IPS DF 4.7 (cell line): Measurements from ENCODE around the gene KIF5A.
"Not testable (repeated sequence)": the region's sequence is repeated elsewhere in the genome, so short reads cannot be mapped to it uniquely, and the experiment has no call there.

Experiments
- DNase-seq: peaks from one replicate; pipeline ENCODE4 v3.0.0-alpha.2; 2013; ENCODE audit warnings: low spot score; ENCODE audit errors: extremely low read depth

KIF5A gene

GRCh38 chr12:57606399-57606798 lies 56.6 kb downstream of the KIF5A start:
- DNase-seq, result no peak

DNA sequence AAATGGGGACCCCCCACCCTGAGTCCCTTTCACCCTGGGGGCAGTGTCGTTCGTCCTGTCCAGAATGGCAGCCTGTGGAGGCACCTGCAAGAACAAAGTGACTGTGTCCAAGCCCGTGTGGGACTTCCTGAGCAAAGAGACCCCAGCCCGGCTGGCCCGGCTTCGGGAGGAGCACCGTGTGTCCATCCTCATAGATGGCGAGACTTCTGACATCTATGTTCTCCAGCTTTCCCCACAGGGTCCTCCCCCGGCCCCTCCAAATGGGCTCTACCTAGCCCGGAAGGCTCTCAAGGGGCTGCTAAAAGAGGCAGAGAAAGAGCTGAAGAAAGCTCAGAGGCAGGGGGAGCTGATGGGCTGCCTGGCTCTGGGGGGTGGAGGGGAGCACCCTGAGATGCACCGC lies 57.0 kb downstream of the KIF5A start:
- no peak for DNase-seq

GRCh38 chr12:57607958-57608663 lies 58.3 kb downstream of the KIF5A start:
- DNase-seq, result no peak

GRCh38 chr12:57609101-57609780 lies 59.4 kb downstream of the KIF5A start:
- no peak for DNase-seq

- DNase-seq, result no peak
These were observed 60.1 kb downstream of the KIF5A start for GRCh38 chr12:57609781-57610553.

- DNase-seq, result no peak
These were observed 60.8 kb downstream of the KIF5A start for GRCh38 chr12:57610554-57611107.

DNA sequence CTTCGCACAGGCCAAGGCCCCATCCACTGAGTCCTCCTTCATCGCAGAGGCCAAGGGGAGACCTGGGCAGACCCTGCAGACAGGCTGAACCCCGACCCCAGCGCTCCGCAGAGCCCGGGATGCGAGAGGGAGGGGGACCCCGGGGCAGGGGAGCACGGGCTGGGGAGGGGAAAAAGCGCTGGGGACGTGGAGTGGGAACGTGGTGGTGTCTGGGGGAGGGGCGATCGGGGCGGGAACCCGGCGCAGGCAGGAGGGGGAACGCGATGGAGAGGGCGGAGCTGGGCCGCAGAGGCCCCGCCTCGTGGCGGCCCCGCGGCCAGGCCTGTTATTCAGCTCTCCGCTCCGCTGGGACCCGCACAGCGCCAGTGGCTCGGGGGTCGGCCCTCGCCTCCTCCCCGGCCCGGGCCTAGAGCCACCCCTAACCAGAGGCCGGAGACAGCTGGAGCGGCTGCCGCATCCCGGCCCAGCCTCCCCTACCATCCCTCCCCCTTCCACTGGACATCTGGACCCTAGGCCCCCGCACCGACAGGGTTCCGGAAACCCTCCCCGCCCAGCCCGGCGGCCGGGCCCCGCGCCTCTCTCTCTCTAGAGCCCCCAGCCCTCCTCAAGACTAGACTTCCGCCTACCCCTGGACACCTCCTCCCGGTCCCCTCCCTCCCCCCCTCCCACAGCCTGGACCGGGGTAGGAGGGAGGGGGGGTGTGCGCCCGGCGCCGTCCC lies 61.4 kb downstream of the KIF5A start, which contains the start of gene ARHGEF25:
ARHGEF25 (plus strand) TSS at position 328 of the 719 bp plus-strand sequence. CDS start 460 bp downstream, outside the sequence.
- no peak for DNase-seq

GRCh38 chr12:57611827-57612710 lies 62.2 kb downstream of the KIF5A start:
- no peak for DNase-seq

- DNase-seq, result no peak
These were observed 63.0 kb downstream of the KIF5A start for GRCh38 chr12:57612711-57613426.

GRCh38 chr12:57613427-57614109 lies 63.7 kb downstream of the KIF5A start:
- no peak for DNase-seq

DNA sequence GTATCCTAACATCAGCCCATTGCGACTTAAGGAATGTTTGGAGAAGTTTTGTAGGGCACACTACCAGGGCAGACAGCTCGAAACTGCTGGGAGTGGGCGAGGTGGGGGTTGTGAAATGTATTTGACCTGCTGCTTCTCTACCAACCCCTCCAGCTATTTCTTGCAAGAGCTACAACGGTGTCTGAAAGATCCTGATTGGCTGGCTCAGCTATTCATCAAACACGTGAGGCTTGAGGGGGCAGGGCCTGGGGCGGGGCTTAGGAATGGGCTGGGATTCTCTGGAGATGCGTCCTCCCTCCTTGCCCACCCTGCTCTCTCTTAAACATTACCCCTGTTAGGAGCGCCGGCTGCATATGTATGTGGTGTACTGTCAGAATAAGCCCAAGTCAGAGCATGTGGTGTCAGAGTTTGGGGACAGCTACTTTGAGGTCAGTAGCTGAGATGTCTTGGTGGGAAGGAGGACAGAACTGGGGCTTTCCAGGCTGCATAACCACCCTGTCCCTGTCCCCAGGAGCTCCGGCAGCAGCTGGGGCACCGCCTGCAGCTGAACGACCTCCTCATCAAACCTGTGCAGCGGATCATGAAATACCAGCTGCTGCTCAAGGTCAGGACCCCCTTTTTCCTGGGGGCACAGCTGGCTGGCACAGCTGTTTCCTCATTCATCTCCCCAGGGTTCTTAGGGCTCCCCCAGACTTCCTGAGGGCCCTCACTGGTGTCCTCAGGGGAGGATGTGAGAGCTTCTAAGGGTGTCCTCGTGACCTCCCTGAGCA lies 64.5 kb downstream of the KIF5A start:
- DNase-seq, result no peak

DNA sequence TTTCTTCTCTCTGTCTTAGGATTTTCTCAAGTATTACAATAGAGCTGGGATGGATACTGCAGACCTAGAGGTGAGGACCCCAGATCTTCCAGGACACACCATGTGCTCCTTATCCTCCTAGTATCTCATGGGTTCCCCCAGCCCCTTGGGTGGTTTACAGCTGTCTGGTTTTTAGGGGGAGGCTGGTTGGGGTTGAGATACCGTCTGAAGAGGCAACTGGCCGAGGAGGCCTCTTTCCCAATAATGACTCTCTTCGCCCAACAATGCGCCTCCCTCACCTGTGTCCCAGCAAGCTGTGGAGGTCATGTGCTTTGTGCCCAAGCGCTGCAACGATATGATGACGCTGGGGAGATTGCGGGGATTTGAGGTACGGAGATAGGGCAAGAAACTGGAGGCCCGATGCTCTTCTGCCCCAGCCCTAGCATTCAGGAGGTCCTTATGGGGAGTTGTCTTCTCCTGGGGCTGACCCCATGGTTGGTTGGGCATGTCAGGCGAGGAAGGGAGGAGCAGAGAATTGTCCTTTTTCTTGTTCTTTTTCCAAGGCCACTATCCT lies 65.2 kb downstream of the KIF5A start:
- no peak for DNase-seq

GRCh38 chr12:57615637-57616036 lies 65.8 kb downstream of the KIF5A start:
- no peak for DNase-seq

DNA sequence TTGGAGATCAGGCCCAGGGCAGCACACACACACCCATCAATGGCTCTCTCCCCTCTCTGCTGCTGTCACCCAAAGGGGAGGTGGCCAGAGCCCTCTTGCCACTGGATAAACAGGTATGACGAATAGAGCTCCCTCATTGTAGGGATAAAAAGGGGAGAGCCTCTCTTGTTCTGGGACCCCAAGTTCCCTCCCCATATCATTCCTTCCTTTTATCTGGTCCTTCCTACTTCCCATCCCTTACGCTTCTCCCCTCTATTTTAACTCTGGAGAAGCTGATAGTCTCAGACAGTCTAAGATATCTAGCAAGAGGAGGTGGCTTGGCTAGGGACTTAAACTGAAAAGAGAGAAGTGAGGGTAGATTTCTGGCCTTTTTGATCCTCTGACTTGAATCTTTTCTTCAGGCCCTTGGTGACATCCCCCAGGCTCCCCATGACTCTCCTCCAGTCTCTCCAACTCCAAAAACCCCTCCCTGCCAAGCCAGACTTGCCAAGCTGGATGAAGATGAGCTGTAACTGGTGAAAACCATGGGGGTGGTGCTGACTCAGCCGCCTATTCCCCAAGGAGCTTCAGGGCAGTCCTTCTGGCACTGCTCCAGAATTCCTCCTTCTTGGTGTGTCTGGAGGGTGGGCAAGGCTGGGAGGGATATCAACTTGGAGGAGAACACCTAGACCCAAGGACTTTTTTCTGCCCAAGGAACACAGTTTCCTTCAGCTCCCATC lies 66.7 kb downstream of the KIF5A start:
- no peak for DNase-seq

GRCh38 chr12:57617942-57618341 lies 68.1 kb downstream of the KIF5A start:
- no peak for DNase-seq

- not testable (repeated sequence) for DNase-seq
These were observed 68.6 kb downstream of the KIF5A start for GRCh38 chr12:57618431-57618830.

GRCh38 chr12:57618966-57619433 lies 69.2 kb downstream of the KIF5A start:
- DNase-seq, result no peak
